Measurements from ENCODE around the gene OR52M1.

The OR52M1 gene

GRCh38 chr11:4576880-4577279, 31.9 kb downstream of the OR52M1 start:
- DNase-seq = no peak

DNA sequence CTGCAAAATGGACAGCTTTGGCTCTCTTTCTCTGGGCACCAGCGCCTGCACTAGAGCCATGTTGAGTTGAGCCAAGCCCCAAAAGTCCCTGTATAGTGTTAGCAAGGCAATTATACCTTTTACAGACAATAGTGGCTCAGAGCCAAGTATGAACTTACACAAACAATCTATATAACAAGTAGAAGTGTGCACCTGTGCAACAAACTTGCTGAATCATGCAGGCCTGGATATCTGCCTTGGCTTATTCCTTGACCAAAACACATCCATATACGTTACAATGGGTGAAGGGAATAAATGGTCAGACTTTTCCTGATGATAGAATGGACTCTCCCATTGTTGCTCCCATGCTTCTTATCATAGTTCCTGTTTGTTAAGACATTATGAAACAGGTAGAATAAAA, 32.8 kb downstream of the OR52M1 start:
- DNase-seq = no peak

- no peak for DNase-seq
These were observed 33.6 kb downstream of the OR52M1 start for GRCh38 chr11:4578624-4579023.

DNA sequence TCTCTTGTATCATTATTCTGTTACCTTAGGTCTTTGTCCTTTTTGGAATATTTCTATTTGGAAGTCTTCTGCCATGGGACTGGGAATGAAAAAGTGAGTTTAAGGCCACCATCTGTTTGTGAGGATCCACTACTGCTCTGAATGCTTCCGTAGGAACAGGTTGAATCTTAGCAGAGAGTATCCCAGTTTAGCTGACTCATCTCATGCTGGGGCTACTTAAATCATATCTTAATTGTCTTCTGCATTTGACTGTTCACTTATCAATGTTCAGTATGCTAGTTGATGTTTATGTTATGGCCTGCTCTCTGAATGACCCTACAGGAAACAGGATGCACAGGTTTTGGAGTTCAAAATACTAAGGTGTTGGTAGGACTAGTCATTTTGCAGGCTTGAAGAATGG, 35.1 kb downstream of the OR52M1 start:
- no peak for DNase-seq

- DNase-seq = no peak
These were observed 36.5 kb downstream of the OR52M1 start, which contains the start of gene OR52I2 for GRCh38 chr11:4581443-4581842. Gene OR52I2 (plus strand): TSS chr11:4581743.

- DNase-seq = no peak
These were observed 44.0 kb downstream of the OR52M1 start for GRCh38 chr11:4589017-4589416.

DNA sequence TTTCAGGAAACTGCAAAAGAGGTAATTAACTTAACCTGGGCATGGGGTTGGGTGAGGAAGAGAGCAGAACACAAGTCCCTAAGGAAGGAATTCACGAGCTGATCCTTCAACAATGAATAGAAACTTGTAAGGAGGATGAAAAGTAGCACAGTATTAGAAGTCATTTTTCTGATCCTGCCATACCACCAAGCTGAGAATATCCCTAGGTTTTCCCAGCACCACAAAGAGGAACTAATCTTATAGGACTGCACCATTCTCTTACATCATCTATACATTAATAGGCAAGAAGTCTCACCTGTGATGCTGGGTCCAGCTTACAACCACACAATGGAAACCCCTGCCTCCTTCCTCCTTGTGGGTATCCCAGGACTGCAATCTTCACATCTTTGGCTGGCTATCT, 48.7 kb downstream of the OR52M1 start, which contains the start of gene OR52I1:
TSS of gene OR52I1 (plus strand) at position 301 of the 400 bp plus-strand sequence. CDS start at position 301, 0 bp downstream.
- DNase-seq = no peak
